Measurements from ENCODE around the gene TAF1L. TPM values are rescaled to one million over a fixed set of nuclear protein-coding genes. Genes with fewer than 3 reads are reported as not detected.

The TAF1L gene
- not detected in 5 replicates for total RNA-seq (2022; extraction: Qiagen RNA extraction)

GRCh38 chr9:32635362-32635761 lies at the start of gene TAF1L:
TAF1L (minus strand) TSS chr9:32635669; CDS start chr9:32635579, 90 bp downstream.

Other genes starting within 250 kb of the TAF1L start
- 2.6 to 3.4 TPM (median 2.8 TPM) in 5 replicates for gene RIGI, start 109.5 kb downstream of the TAF1L start, total RNA-seq (2022; extraction: Qiagen RNA extraction)
- 13.8 to 17.2 TPM (median 14.1 TPM) in 5 replicates for gene SMIM27, start 83.3 kb downstream of the TAF1L start, total RNA-seq (2022; extraction: Qiagen RNA extraction)
- gene TOPORS, start 83.1 kb downstream of the TAF1L start, total RNA-seq (2022; extraction: Qiagen RNA extraction) = 10.7 to 14.0 TPM (median 12.4 TPM) in 5 replicates
- 106 to 115 TPM (median 112 TPM) in 5 replicates for gene NDUFB6, start 62.5 kb downstream of the TAF1L start, total RNA-seq (2022; extraction: Qiagen RNA extraction)
- gene TMEM215, start 147.9 kb upstream of the TAF1L start, total RNA-seq (2022; extraction: Qiagen RNA extraction) = 0.04 TPM in 1 of 5 replicates, not detected in the others